GM18517 (cell line): ENCODE data around the gene CUL2.
A peak's percentile ranks its signal among the peaks of the same experiment; 100 is the strongest.
"Not testable (repeated sequence)": the region's sequence is repeated elsewhere in the genome, so short reads cannot be mapped to it uniquely, and the experiment has no call there.

ENCODE experiments used
- ATAC-seq: cut with Tn5 transposase; IDR thresholded peaks from one replicate; pipeline ENCODE4 v1.9.1; 2021; ENCODE audit warnings: mild to moderate bottlenecking, moderate library complexity; ENCODE audit not compliant: unreplicated experiment

CUL2 gene

GRCh38 chr10:35025916-35026315 lies 64.2 kb downstream of the CUL2 start:
- ATAC-seq: no peak

- no peak for ATAC-seq
Measured at GRCh38 chr10:35020481-35020880, 69.7 kb downstream of the CUL2 start.

GRCh38 chr10:35019041-35020024 lies 70.8 kb downstream of the CUL2 start:
- no peak for ATAC-seq

GRCh38 chr10:35017608-35018007 lies 72.5 kb downstream of the CUL2 start:
- no peak for ATAC-seq

- no peak for ATAC-seq
Measured at GRCh38 chr10:35015843-35016408, 74.2 kb downstream of the CUL2 start.

GRCh38 chr10:35012781-35013180 lies 77.4 kb downstream of the CUL2 start:
- no peak for ATAC-seq

GRCh38 chr10:35011771-35012191 lies 78.4 kb downstream of the CUL2 start:
- no peak for ATAC-seq

- no peak for ATAC-seq
Measured at GRCh38 chr10:35007858-35008301, 82.3 kb downstream of the CUL2 start.

- ATAC-seq: no peak
Measured at GRCh38 chr10:35006836-35007235, 83.3 kb downstream of the CUL2 start.

- no peak for ATAC-seq
Measured at GRCh38 chr10:35005868-35006267, 84.3 kb downstream of the CUL2 start.

- no peak for ATAC-seq
Measured at GRCh38 chr10:35004651-35005050, 85.5 kb downstream of the CUL2 start.

- no peak for ATAC-seq
Measured at GRCh38 chr10:35003906-35004305, 86.2 kb downstream of the CUL2 start.

- no peak for ATAC-seq
Measured at GRCh38 chr10:35000936-35001335, 89.2 kb downstream of the CUL2 start.

GRCh38 chr10:34999532-34999931 lies 90.6 kb downstream of the CUL2 start:
- no peak for ATAC-seq

GRCh38 chr10:34998940-34999339 lies 91.2 kb downstream of the CUL2 start:
- no peak for ATAC-seq

- no peak for ATAC-seq
Measured at GRCh38 chr10:34996843-34997242, 93.3 kb downstream of the CUL2 start.

GRCh38 chr10:34995925-34996324 lies 94.2 kb downstream of the CUL2 start:
- ATAC-seq: no peak

GRCh38 chr10:34994565-34995142 lies 95.5 kb downstream of the CUL2 start:
- peak; percentile 88 for ATAC-seq

- ATAC-seq: no peak
Measured at GRCh38 chr10:34993782-34994181, 96.4 kb downstream of the CUL2 start.

- not testable (repeated sequence) for ATAC-seq
Measured at GRCh38 chr10:34991117-34991516, 99.0 kb downstream of the CUL2 start.

- ATAC-seq: no peak
Measured at GRCh38 chr10:34988397-34989067, 101.6 kb downstream of the CUL2 start.
